Measurements from ENCODE around the gene CUL4A. TPM values are rescaled to one million over a fixed set of nuclear protein-coding genes. Genes with fewer than 3 reads are reported as not detected.
"Not testable (repeated sequence)": the region's sequence is repeated elsewhere in the genome, so short reads cannot be mapped to it uniquely, and the experiment has no call there.

CUL4A gene
- total and polyA plus RNA-seq, 2 experiments from 2014 or later: 67.3 to 197 TPM

GRCh38 chr13:113245849-113246796 lies 36.7 kb downstream of the CUL4A start:
- Histone ChIP-seq H3K9ac (no peak overlapping the region), H4K20me1 (ENCODE audit: insufficient read depth) (no peaks in the 10 kb centered on the region), H3F3A (ENCODE audit: insufficient read depth) (no peaks in the 10 kb centered on the region), H3K27ac (no peak overlapping the region), H3K9me3 (ENCODE audit: low read depth) (no peaks in the 10 kb centered on the region), H3K4me3 (no peak overlapping the region), H3K79me2 (ENCODE audit: insufficient read depth) (no peaks in the 10 kb centered on the region), H3K4me2 (ENCODE audit: unreplicated experiment) (no peak overlapping the region), H3K9me2 (ENCODE audit: insufficient read depth) (no peaks in the 10 kb centered on the region), H2AFZ (no peak overlapping the region), H3K36me3 (ENCODE audit: low read depth) (peaks cover 72% of the 10 kb centered on the region), H3K27me3 (replicated peaks; ENCODE audit: insufficient read depth) (no peaks in the 10 kb centered on the region), H3K4me1 (ENCODE audit: insufficient read depth) (no peaks in the 10 kb centered on the region)
- peak; percentile 30 for DNase-seq
- no peak for TF ChIP-seq EZH2 (IDR thresholded peaks at IDR 0.05; ENCODE audit: insufficient read depth, poor library complexity, severe bottlenecking)
- TF ChIP-seq EZH2phosphoT487 (IDR thresholded peaks at IDR 0.05; ENCODE audit: insufficient read depth, low read depth): no peak
- in situ Hi-C loops (cut with MboI): no loop called here
- WGBS, 2 experiments (ENCODE audit: low coverage in 1 of 2, low lambda C conversion rate in 2 of 2, missing lambda C conversion rate in 2 of 2): 78% methylated on average over 10 of the region's 10 CpGs

- Histone ChIP-seq H3K9ac (no peak overlapping the region), H4K20me1 (ENCODE audit: insufficient read depth) (no peaks in the 10 kb centered on the region), H3K9me2 (ENCODE audit: insufficient read depth) (no peaks in the 10 kb centered on the region), H2AFZ (no peak overlapping the region), H3K27ac (no peak overlapping the region), H3K79me2 (ENCODE audit: insufficient read depth) (no peaks in the 10 kb centered on the region), H3K36me3 (ENCODE audit: low read depth) (peaks cover 68% of the 10 kb centered on the region), H3K4me3 (no peak overlapping the region), H3K4me1 (ENCODE audit: insufficient read depth) (no peaks in the 10 kb centered on the region), H3K4me2 (ENCODE audit: unreplicated experiment) (no peak overlapping the region), H3K27me3 (replicated peaks; ENCODE audit: insufficient read depth) (no peaks in the 10 kb centered on the region), H3F3A (ENCODE audit: insufficient read depth) (peaks cover 11% of the 10 kb centered on the region; the same call in 1 of the 2 replicates), H3K9me3 (ENCODE audit: low read depth) (no peaks in the 10 kb centered on the region)
- TF ChIP-seq EZH2 (IDR thresholded peaks at IDR 0.05; ENCODE audit: insufficient read depth, poor library complexity, severe bottlenecking) (no peak), EZH2phosphoT487 (IDR thresholded peaks at IDR 0.05; ENCODE audit: insufficient read depth, low read depth) (no peak)
- 87 to 91% methylated on average over 11 of the region's 11 CpGs for WGBS, 2 experiments (ENCODE audit: low coverage in 1 of 2, low lambda C conversion rate in 2 of 2, missing lambda C conversion rate in 2 of 2)
- in situ Hi-C loops (cut with MboI): no loop called here
- DNase-seq: no peak
Measured at GRCh38 chr13:113252516-113253095, 43.2 kb downstream of the CUL4A start.

GRCh38 chr13:113257908-113258307 lies 48.5 kb downstream of the CUL4A start:
- H3K4me1 ChIP-seq (ENCODE audit: insufficient read depth); H4K20me1 ChIP-seq (ENCODE audit: insufficient read depth); H3K27ac ChIP-seq; H3K27me3 ChIP-seq (replicated peaks; ENCODE audit: insufficient read depth); H3K9me3 ChIP-seq (ENCODE audit: low read depth); H3K4me3 ChIP-seq; H3K9me2 ChIP-seq (ENCODE audit: insufficient read depth); H3K79me2 ChIP-seq (ENCODE audit: insufficient read depth); in situ Hi-C loops (cut with MboI); H3K4me2 ChIP-seq (ENCODE audit: unreplicated experiment); H2AFZ ChIP-seq; H3K9ac ChIP-seq; DNase-seq: not testable (repeated sequence)
- Histone ChIP-seq H3K36me3 (ENCODE audit: low read depth) (peaks cover 51% of the 10 kb centered on the region), H3F3A (ENCODE audit: insufficient read depth) (peaks cover 11% of the 10 kb centered on the region; the same call in 1 of the 2 replicates)
- WGBS, 2 experiments (ENCODE audit: low coverage in 1 of 2, low lambda C conversion rate in 2 of 2, missing lambda C conversion rate in 2 of 2): 98 to 99% methylated on average over 6 of the region's 6 CpGs

GRCh38 chr13:113258321-113259054 lies 49.1 kb downstream of the CUL4A start:
- Histone ChIP-seq H3K9me3 (ENCODE audit: low read depth) (no peaks in the 10 kb centered on the region), H4K20me1 (ENCODE audit: insufficient read depth) (no peaks in the 10 kb centered on the region), H3K79me2 (ENCODE audit: insufficient read depth) (no peaks in the 10 kb centered on the region), H3F3A (ENCODE audit: insufficient read depth) (peaks cover 8% of the 10 kb centered on the region; the same call in 1 of the 2 replicates), H3K4me3 (no peak overlapping the region), H3K27me3 (replicated peaks; ENCODE audit: insufficient read depth) (no peaks in the 10 kb centered on the region), H3K27ac (no peak overlapping the region), H2AFZ (no peak overlapping the region), H3K9ac (no peak overlapping the region), H3K4me1 (ENCODE audit: insufficient read depth) (no peaks in the 10 kb centered on the region), H3K36me3 (ENCODE audit: low read depth) (peaks cover 49% of the 10 kb centered on the region), H3K9me2 (ENCODE audit: insufficient read depth) (no peaks in the 10 kb centered on the region), H3K4me2 (ENCODE audit: unreplicated experiment) (no peak overlapping the region)
- DNase-seq: no peak
- 87% methylated on average over 5 of the region's 5 CpGs for WGBS, 2 experiments (ENCODE audit: low coverage in 1 of 2, low lambda C conversion rate in 2 of 2, missing lambda C conversion rate in 2 of 2)
- TF ChIP-seq EZH2phosphoT487 (IDR thresholded peaks at IDR 0.05; ENCODE audit: insufficient read depth, low read depth): no peak
- TF ChIP-seq EZH2 (IDR thresholded peaks at IDR 0.05; ENCODE audit: insufficient read depth, poor library complexity, severe bottlenecking): no peak
- in situ Hi-C loops (cut with MboI): no loop called here
